ENCODE results near the gene WNT9B.

- TF ChIP-seq CTCF (conservative IDR thresholded peaks at IDR 0.05; ENCODE audit: low read depth, low read length) (no peak), EZH2 (IDR thresholded peaks at IDR 0.05; ENCODE audit: borderline replicate concordance, low read depth, low read length, poor library complexity, severe bottlenecking) (no peak)
These were observed 47.8 kb upstream of the WNT9B start for GRCh38 chr17:46803544-46803943.

Data from A673 (cell line).